ENCODE data around the gene B3GAT2.

B3GAT2 gene

DNA sequence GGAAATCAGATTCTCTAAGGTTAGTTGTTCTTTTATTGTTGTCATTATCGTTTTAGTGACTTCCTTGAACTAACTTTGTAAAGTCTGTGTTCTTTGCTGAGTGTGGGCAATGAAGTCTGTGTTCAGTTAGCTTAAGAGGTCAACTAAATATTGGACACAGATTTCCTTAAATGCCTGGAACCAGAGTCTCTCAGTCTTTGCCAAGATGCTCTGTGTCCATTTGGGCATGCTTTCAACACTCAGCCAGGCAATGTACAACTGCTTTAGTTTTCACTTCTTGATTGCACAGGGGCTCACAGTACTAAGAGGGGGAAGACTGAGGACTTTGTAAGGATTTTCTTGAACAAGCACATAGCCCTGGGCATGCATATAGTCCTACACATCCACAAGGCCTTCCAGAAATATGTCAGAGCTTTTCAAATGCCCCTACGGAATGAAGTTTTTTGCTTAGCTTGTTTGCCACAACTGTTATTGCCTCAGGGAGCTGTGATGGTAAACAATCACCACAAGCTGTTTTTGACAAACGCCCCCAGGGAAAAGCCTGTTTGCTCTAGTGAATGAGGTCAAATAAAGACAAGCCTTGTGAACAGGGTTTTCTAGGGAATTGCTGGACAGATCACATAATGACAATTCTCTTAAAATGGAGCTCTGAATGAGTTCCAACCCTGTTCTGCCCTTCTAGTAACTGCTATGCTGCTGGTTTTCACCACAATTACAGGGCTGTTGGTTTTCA, 82.5 kb downstream of the B3GAT2 start:
- ATAC-seq (no peak), DNase-seq (no peak)
- Mint-ChIP-seq H3K27ac (no peak overlapping the region), H3K9me3 (peaks cover 23% of the 10 kb centered on the region), H3K36me3 (ENCODE audit: low read depth) (no peaks in the 10 kb centered on the region), H3K27me3 (peaks cover 13% of the 10 kb centered on the region), H3K4me1 (no peaks in the 10 kb centered on the region), H3K4me3 (no peak overlapping the region)

DNA sequence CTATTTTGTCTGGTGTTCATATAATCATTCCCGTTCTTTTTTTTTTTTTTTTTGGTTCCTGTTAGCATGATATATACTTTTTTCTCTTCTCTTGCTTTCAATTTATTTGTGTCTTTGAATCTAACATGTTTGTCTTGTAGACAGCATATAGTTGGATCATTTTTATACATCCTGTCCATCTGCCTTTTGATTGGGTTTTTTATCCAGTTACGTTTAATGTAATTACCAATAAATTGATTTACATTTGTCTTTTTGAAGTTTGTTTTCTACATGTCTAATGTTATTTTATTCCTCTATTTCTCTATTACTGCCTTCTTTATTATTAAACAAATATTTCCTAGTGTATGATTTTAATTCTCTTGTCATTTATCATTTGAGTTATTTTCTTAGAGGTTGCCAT, 84.4 kb downstream of the B3GAT2 start:
- Mint-ChIP-seq H3K27me3 (peaks cover 8% of the 10 kb centered on the region), H3K36me3 (ENCODE audit: low read depth) (no peaks in the 10 kb centered on the region), H3K9me3 (peaks cover 23% of the 10 kb centered on the region), H3K4me1 (no peaks in the 10 kb centered on the region), H3K27ac (no peak overlapping the region), H3K4me3 (no peak overlapping the region)
- no peak for ATAC-seq
- no peak for DNase-seq

DNA sequence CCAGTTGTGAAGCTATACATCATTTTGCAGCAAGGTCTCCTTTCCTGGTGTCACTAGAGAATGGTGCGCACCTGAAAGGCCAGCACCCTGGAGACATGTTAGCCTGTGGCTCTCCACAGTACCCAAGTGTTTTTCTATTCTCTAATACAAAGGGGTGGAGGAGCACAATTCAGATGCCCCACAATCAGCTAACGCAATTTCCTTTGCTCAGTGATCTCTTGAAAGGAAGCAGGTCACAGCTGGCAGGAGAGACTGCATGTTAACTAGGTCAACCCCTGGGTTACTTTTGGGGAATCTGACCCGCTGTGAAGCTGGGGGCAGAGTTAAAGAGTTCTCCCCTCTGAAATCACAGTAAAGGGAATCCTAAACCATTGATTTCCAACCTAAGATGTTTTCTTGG, 92.5 kb downstream of the B3GAT2 start:
- Mint-ChIP-seq H3K36me3 (ENCODE audit: low read depth) (peaks cover 11% of the 10 kb centered on the region), H3K4me3 (no peak overlapping the region), H3K4me1 (no peaks in the 10 kb centered on the region), H3K27ac (no peak overlapping the region), H3K9me3 (peaks cover 5% of the 10 kb centered on the region), H3K27me3 (peaks cover 4% of the 10 kb centered on the region)
- DNase-seq (no peak), ATAC-seq (no peak)

DNA sequence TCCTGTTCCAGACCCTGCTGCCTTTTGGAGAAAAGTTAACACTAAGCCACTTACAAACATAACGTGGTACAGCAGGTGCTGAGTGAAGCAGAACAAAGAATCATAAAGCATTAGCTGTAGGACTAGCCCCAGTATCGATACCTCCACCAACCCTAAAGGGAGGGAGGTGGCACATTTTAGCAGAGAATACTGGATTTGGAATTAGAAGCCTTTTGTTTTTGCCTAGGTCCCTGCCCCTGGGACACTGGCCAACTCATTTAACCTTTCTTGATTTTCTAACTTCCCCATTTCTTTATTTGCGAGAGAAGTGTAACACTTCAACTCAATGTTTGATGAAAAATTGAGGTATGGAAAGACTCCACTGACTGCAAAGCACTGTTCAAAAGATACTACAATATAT, 93.5 kb downstream of the B3GAT2 start:
- Mint-ChIP-seq H3K27me3 (peaks cover 4% of the 10 kb centered on the region), H3K9me3 (peaks cover 5% of the 10 kb centered on the region), H3K36me3 (ENCODE audit: low read depth) (peaks cover 11% of the 10 kb centered on the region), H3K4me3 (no peak overlapping the region), H3K4me1 (no peaks in the 10 kb centered on the region), H3K27ac (no peak overlapping the region)
- no peak for ATAC-seq
- no peak for DNase-seq

DNA sequence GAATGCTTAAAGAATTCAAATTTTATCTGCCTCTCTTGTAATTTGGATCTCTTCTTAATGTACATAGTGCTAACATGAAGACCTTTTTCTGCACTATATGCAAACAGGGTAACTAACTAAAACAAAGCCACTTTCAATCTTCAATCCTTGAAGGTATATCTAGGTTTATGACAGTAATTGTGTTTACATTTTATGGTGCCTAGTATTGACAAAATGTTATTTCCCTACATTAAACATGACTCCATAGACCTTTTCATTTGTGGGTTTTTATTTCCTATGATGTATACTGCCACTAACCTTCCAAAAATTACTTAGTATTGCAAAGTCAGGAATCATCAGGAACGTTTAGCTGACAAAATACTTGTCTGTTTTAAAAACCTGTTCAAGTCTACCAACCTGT, 95.9 kb downstream of the B3GAT2 start:
- H3K9me3 Mint-ChIP-seq = no peaks in the 10 kb centered on the region
- H3K27ac Mint-ChIP-seq = no peak overlapping the region
- H3K27me3 Mint-ChIP-seq = no peaks in the 10 kb centered on the region
- ATAC-seq (no peak), DNase-seq (no peak)
- no peaks in the 10 kb centered on the region for H3K4me1 Mint-ChIP-seq
- H3K36me3 Mint-ChIP-seq (ENCODE audit: low read depth) = peaks cover 11% of the 10 kb centered on the region
- no peak overlapping the region for H3K4me3 Mint-ChIP-seq

DNA sequence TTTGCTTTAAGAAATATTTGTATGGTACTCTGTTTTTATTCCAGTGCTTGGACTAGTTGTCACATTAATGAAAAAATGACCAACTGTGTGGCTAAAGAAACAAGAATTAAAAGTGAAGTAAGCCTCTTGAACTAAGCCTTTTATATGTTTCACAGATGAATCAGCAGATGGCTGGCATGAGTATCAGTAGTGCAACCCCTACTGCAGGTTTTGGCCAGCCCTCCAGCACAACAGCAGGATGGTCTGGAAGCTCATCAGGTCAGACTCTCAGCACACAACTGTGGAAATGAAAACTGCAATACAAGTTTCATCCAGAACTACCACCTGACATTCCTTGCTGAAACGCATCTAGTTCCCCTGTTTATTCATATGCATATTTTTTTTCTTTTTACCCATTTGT, 96.8 kb downstream of the B3GAT2 start:
- DNase-seq (no peak), ATAC-seq (no peak)
- Mint-ChIP-seq H3K4me3 (no peak overlapping the region), H3K4me1 (no peaks in the 10 kb centered on the region), H3K9me3 (no peaks in the 10 kb centered on the region), H3K27ac (no peak overlapping the region), H3K36me3 (ENCODE audit: low read depth) (peaks cover 11% of the 10 kb centered on the region), H3K27me3 (no peaks in the 10 kb centered on the region)

DNA sequence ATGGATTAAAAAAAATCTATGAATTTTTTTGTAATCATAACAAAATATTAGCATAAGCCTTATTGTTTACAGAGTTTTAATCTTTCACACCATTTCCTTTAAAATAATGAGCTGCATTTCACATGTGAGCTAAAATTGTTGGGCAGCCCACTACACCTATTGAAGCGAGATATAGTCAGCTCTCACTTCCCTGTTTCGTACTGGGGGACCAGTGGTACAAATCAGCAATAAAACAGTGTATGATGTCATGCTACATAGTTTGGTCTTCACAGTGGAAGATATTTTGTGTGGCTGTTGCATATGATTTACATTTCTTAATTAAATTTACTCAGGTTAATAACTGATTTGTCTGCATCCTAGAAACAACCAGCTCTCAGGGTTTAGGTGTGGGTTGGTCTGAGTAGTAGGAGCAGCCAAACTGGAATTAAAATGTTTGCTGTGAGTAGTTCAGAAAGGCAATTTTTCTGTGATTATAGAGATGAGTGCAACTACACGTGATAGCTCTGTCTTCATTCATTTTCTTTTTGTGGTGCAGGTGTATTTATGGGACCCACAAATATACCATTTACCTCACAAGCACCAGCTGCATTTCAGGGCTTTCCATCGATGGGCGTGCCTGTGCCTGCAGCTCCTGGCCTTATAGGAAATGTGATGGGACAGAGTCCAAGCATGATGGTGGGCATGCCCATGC, 99.3 kb downstream of the B3GAT2 start:
- no peak overlapping the region for H3K27ac Mint-ChIP-seq
- no peaks in the 10 kb centered on the region for H3K4me1 Mint-ChIP-seq
- H3K4me3 Mint-ChIP-seq = no peak overlapping the region
- no peaks in the 10 kb centered on the region for H3K27me3 Mint-ChIP-seq
- peaks cover 11% of the 10 kb centered on the region for H3K36me3 Mint-ChIP-seq (ENCODE audit: low read depth)
- no peak for ATAC-seq
- DNase-seq = no peak
- H3K9me3 Mint-ChIP-seq = no peaks in the 10 kb centered on the region

DNA sequence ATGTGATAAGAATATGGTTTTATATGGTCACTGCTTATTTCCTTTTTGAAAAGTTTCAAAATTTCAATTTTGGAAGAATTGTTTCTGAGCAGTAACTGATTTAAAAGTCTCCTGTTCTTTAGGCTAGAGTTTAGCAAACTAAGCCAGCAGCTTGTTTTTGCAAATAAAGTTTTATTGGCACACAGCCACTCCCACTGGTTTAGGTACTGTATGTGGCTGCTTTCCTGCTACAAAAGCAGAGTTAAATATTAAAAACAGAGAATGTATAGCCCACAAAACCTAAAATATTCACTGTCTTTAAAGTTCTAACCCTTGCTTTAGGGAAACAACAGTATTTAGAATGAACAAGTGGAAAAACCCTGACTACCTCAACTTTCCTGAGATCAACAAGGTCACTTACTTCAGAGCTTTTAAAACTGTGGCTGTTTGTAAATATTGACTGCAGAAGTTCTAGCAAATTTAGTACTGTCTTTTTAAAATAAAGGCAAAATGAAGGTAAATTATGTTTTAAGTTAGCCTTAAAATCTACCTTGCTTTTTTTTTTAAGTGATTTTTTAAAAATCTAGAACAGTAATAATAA, 104.1 kb downstream of the B3GAT2 start:
- no peaks in the 10 kb centered on the region for H3K27me3 Mint-ChIP-seq
- H3K27ac Mint-ChIP-seq = no peak overlapping the region
- ATAC-seq (no peak), DNase-seq (no peak)
- H3K4me3 Mint-ChIP-seq = no peak overlapping the region
- H3K36me3 Mint-ChIP-seq (ENCODE audit: low read depth) = no peaks in the 10 kb centered on the region
- H3K9me3 Mint-ChIP-seq = no peaks in the 10 kb centered on the region
- H3K4me1 Mint-ChIP-seq = no peaks in the 10 kb centered on the region

DNA sequence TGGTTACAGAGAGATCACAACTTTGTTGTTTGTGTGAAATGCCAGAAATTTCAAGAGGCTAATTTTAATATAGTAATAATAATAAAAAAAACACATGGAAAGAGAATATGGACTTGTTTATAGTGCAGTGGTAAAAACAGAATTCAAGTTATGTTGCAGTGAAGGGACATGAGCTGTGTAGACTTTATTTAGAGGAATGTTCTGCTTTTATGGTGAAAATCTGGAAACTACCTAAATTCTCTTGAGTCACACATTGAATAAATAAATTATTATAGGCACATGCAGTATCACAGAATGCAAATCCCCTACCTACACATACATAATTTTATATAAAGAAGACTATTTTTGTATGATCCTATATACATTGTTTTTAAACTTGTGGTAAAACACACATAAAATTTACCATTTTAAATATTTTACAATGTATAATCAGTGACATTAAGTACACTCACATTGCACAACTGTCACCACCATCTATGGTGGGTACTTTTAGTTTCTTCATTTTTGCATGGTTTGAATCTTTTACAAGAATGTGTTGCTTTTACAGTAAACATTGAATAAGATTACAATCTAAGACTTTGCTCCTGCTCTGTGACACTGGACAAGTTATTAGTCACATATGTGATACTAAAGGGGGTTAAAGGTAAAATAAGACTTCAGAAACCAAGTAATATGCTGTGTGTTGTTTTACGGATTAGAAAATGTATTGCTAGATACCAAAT, 107.4 kb downstream of the B3GAT2 start:
- DNase-seq = no peak
- H3K27me3 Mint-ChIP-seq = no peaks in the 10 kb centered on the region
- peaks cover 2% of the 10 kb centered on the region for H3K4me1 Mint-ChIP-seq
- no peak for ATAC-seq
- H3K27ac Mint-ChIP-seq = no peak overlapping the region
- peaks cover 8% of the 10 kb centered on the region for H3K36me3 Mint-ChIP-seq (ENCODE audit: low read depth)
- H3K9me3 Mint-ChIP-seq = no peaks in the 10 kb centered on the region
- H3K4me3 Mint-ChIP-seq = no peak overlapping the region

DNA sequence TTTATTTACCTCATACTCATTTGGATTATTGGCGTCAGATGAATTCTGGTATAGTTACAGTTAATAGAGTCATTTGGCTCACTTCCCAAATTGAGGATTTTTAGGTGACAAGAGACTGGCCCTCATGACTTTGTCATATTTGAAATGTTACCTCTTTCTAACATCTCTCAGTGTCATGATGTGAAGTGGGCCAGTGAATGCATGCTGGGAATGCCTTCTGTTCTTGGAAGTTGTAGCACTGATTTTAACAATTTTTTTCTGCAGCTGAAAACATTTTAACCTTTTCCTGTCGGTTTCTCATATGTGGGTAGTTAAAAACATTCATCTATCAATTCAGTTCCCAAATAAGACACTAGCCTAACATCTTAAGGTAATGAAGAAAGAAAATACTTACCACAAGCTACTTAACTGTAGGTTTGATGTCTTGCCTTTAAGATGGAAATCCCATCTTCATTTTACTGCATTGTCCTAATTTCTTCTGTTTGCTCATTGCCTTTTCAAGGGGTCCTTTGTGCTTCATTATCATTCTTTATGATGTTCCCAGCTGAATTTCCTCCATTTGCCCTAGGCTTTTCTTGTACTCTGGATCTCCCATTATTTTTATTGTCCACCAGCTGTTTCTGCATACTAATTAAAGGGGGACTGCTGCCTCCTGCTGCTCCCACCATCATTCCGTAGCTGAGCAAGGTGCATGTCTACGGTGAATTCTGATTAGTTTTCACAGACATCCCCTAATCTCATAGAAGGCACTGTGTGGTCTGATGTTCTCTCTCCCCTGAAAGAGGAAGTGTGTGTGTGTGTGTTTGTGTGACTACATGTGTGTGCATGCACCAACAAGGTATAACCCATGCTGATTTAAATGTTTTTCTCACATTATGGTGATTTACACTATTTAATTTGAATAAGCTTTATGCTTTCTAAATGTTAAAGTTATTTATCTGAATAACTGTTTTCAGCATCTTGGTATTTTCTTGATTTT, 109.5 kb downstream of the B3GAT2 start:
- H3K4me1 Mint-ChIP-seq = peaks cover 2% of the 10 kb centered on the region
- no peak for ATAC-seq
- peaks cover 9% of the 10 kb centered on the region for H3K36me3 Mint-ChIP-seq (ENCODE audit: low read depth)
- no peak for DNase-seq
- H3K4me3 Mint-ChIP-seq = no peak overlapping the region
- no peak overlapping the region for H3K27ac Mint-ChIP-seq
- no peaks in the 10 kb centered on the region for H3K9me3 Mint-ChIP-seq
- no peaks in the 10 kb centered on the region for H3K27me3 Mint-ChIP-seq

DNA sequence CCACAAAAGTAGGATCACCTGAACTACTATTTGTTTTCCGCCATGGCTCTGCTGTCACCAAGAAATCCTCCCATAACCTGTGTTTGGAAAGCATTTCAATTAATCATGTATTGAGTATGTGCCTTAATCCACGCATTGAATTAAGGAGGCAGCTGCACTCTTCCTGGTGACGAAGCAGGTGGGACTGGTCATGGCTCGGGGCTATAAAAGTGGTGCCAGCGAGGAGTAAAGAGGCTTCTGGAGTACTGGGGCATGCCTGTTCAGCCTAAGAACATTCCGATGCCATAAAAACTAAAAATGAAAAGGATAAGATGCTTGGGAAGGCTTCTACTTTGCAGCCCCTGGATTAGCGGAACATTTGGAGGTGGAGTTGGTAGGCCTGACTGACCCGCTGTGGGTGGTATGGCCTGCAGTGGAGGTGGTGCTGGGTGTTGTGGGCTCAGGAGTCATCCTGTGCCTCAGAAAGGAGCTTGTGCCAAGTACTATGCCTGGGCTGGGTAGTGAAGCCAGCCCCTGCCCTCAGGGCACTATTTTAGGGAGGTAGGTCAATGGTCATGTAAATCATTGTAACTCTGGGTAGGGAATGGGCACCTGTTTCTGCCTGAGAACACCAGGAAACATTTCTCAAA, 110.5 kb downstream of the B3GAT2 start:
- no peaks in the 10 kb centered on the region for H3K9me3 Mint-ChIP-seq
- ATAC-seq = no peak
- no peak overlapping the region for H3K27ac Mint-ChIP-seq
- H3K4me1 Mint-ChIP-seq = peaks cover 2% of the 10 kb centered on the region
- H3K36me3 Mint-ChIP-seq (ENCODE audit: low read depth) = peaks cover 9% of the 10 kb centered on the region
- H3K4me3 Mint-ChIP-seq = no peak overlapping the region
- H3K27me3 Mint-ChIP-seq = no peaks in the 10 kb centered on the region
- DNase-seq = no peak

DNA sequence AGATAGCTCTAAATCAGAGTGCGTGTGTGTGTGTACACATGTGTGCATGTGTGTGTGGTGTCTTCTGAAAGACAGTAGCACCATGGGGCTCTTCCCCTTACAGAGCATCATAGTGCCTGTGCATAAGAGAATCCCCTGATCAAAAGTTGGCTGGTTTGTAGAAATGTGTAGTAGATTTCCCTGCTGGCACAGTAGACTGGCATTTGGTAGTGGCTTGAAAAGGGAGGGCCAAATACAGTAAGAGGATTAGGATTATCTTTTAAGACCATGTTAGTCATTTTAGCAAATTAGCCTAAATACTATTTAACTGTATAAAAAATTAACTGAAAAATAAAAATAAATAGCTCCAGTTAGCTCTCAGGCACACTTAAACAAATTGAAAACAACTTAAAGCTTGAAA, 112.6 kb downstream of the B3GAT2 start:
- DNase-seq (no peak), ATAC-seq (no peak)
- H3K27ac Mint-ChIP-seq = no peak overlapping the region
- no peaks in the 10 kb centered on the region for H3K27me3 Mint-ChIP-seq
- no peak overlapping the region for H3K4me3 Mint-ChIP-seq
- H3K36me3 Mint-ChIP-seq (ENCODE audit: low read depth) = peaks cover 9% of the 10 kb centered on the region
- H3K9me3 Mint-ChIP-seq = no peaks in the 10 kb centered on the region
- peaks cover 9% of the 10 kb centered on the region for H3K4me1 Mint-ChIP-seq

DNA sequence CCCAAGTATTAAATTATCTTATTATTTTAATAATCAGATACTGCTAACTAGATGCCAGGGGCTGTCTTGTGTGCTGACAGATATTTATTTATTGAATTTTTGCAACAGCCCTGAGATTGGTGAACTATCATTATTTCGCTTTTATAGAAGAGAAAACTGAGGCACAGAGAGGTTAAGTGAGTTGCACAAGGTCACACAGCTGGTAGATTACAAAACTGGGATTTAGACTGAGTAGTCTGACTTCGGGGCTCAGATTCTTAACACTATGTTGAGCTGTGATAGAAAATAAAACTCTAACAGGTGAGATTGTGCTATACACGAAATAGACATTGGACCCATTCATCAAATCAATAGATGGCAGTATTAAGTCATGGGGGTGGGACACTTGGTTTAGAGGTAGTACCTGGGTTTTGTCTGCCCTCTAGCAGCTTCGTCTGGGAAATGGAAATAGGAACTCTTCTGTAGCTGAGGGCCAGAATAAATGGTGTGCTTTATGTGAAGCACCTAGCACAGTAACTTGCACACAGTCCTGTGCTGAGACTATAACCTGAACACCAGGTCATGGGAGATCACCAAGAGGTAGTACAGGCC, 113.4 kb downstream of the B3GAT2 start:
- H3K27ac Mint-ChIP-seq = no peak overlapping the region

More for the DNA sequence above, 113.4 kb downstream of the B3GAT2 start:
- H3K4me1 Mint-ChIP-seq = peaks cover 12% of the 10 kb centered on the region
- H3K9me3 Mint-ChIP-seq = no peaks in the 10 kb centered on the region
- ATAC-seq (no peak), DNase-seq (no peak)
- H3K27me3 Mint-ChIP-seq = no peaks in the 10 kb centered on the region
- H3K4me3 Mint-ChIP-seq = no peak overlapping the region
- peaks cover 11% of the 10 kb centered on the region for H3K36me3 Mint-ChIP-seq (ENCODE audit: low read depth)
